Right lobe of liver (tissue), 6 donors: Measurements from ENCODE around the gene ARHGAP44. TPM values are rescaled to one million over a fixed set of nuclear protein-coding genes. Genes with fewer than 3 reads are reported as not detected.

Experiments used
- ATAC-seq, 4 donors: fragments of 200-7000 bp; cut with Tn5 transposase; one replicate each; pipeline ENCODE4 v1.9.1; 2020; ENCODE audit warnings: mild to moderate bottlenecking in 4 of 4, moderate library complexity in 4 of 4
- DNase-seq, 3 donors: peaks; one replicate each; pipeline ENCODE4 v3.0.0-alpha.2; 2020
- H3K27ac ChIP-seq, 3 donors: fragments of 200-600 bp; one replicate each; pipeline ENCODE4 v1.8.0; 2022
- H3K27me3 ChIP-seq, 2 donors: fragments of 200-600 bp; one replicate each; pipeline ENCODE4 v1.8.0; 2022
- H3K36me3 ChIP-seq, 4 donors: fragments of 200-600 bp; sonication (generic) in 1 of 4; one replicate each; pipeline versions ENCODE4 v1.5.1 to v1.8.0; 2017 to 2022; ENCODE audit warnings: control low read depth in 1 of 4
- H3K4me1 ChIP-seq, 4 donors: fragments of 200-600 bp; sonication (generic) in 1 of 4; one replicate each; pipeline versions ENCODE4 v1.5.1 to v1.8.0; 2017 to 2022; ENCODE audit warnings: control low read depth in 1 of 4
- H3K4me3 ChIP-seq, 3 donors: fragments of 200-600 bp; one replicate each; pipeline ENCODE4 v1.8.0; 2022
- H3K9me3 ChIP-seq, 4 donors: fragments of 200-600 bp; sonication (generic) in 1 of 4; one replicate each; pipeline versions ENCODE4 v1.5.1 to v1.8.0; 2017 to 2022; ENCODE audit warnings: control low read depth in 1 of 4
- CTCF ChIP-seq, 4 donors: fragments of 200-600 bp in 3 of 4; fragments of 450-650 bp in 1 of 4; IDR thresholded peaks; one replicate each; pipeline versions ENCODE4 v1.5.1 to v1.8.0; 2016 to 2022; ENCODE audit warnings: antibody characterized with exemption in 4 of 4, mild to moderate bottlenecking in 2 of 4
- POLR2A ChIP-seq: fragments of 450-650 bp; IDR thresholded peaks from one replicate; pipeline ENCODE4 v1.6.1; 2017; ENCODE audit warnings: antibody characterized with exemption, mild to moderate bottlenecking
- WGBS: methylation state at CpG from one replicate; pipeline ENCODE4 v1.1.6; 2018; ENCODE audit warnings: low coverage, low lambda C conversion rate; ENCODE audit not compliant: insufficient coverage; ENCODE audit errors: missing lambda C conversion rate; 5-methylcytosine and 5-hydroxymethylcytosine counted together
- intact Hi-C, 2 donors: fragments of 100-400 bp; cut with DNase I; formaldehyde crosslinking; loops; one replicate each; pipeline versions ENCODE4 v1.11.2 to v1.14.1; 2022
- total RNA-seq, 6 experiments: library from RNA; depleted of rRNA in 2 of 6; stranded (reverse); fragments of >200 nt in 2 of 6; fragmentation: NEBNext Ultra II Directional in 3 of 6; extraction: Animal tissue kit (Norgen Biotek cat#: 25700) in 3 of 6; gene quantifications; one replicate each; pipeline versions ENCODE4 v1.1.0 to v1.2.4, GENCODE V29; 2016 to 2023
- donor health status: DM: no; HTN: yes; CAD: no.
- donor health status: DM: no; HTN: no; CAD: no.
- donor health status: DM: no; HTN: no; CAD: no.
- donor health status: DM: no; HTN: yes; CAD: no.
- donor health status: DM: no; HTN: yes; CAD: no.

Gene ARHGAP44
- total RNA-seq, 6 experiments from 2014 or later, result 0.49 to 1.1 (median 0.63) TPM

- ATAC-seq, result no peak
- TF ChIP-seq POLR2A (no peak), CTCF (IDR thresholded peaks at IDR 0.05) (no peak)
- H3K4me3 ChIP-seq, result no peak overlapping the region
- H3K4me1 ChIP-seq, result no peaks in the 10 kb centered on the region
- intact Hi-C loops, result no loop called here
- no peak overlapping the region for H3K27ac ChIP-seq
- H3K36me3 ChIP-seq, result no peaks in the 10 kb centered on the region
- H3K27me3 ChIP-seq, result no peaks in the 10 kb centered on the region
- WGBS, result 48% methylated on average over 4 of the region's 4 CpGs
- no peak for DNase-seq
- H3K9me3 ChIP-seq, result no peaks in the 10 kb centered on the region
Observed at GRCh38 chr17:12768255-12768654, 21.0 kb upstream of the ARHGAP44 start.

GRCh38 chr17:12769981-12770380, 19.3 kb upstream of the ARHGAP44 start:
- 86% methylated on average over 4 of the region's 6 CpGs for WGBS
- Histone ChIP-seq H3K4me3 (no peak overlapping the region), H3K27me3 (no peaks in the 10 kb centered on the region), H3K27ac (no peak overlapping the region), H3K9me3 (no peaks in the 10 kb centered on the region), H3K4me1 (no peaks in the 10 kb centered on the region), H3K36me3 (no peaks in the 10 kb centered on the region)
- intact Hi-C loops, result no loop called here
- DNase-seq (no peak), ATAC-seq (no peak)
- TF ChIP-seq POLR2A, result no peak
- TF ChIP-seq CTCF (IDR thresholded peaks at IDR 0.05), result no peak

GRCh38 chr17:12773153-12773552, 16.1 kb upstream of the ARHGAP44 start:
- intact Hi-C loops, result no loop called here
- no peak for ATAC-seq
- H3K4me1 ChIP-seq, result no peaks in the 10 kb centered on the region
- H3K9me3 ChIP-seq, result no peaks in the 10 kb centered on the region
- H3K27ac ChIP-seq, result no peak overlapping the region
- no peak overlapping the region for H3K4me3 ChIP-seq
- H3K27me3 ChIP-seq, result no peaks in the 10 kb centered on the region
- WGBS, result 31% methylated on average over 1 of the region's 1 CpG
- no peaks in the 10 kb centered on the region for H3K36me3 ChIP-seq
- no peak for TF ChIP-seq POLR2A
- TF ChIP-seq CTCF (IDR thresholded peaks at IDR 0.05), result no peak
- no peak for DNase-seq

- no peak for DNase-seq
- no peak for ATAC-seq
- Histone ChIP-seq H3K4me1 (no peaks in the 10 kb centered on the region), H3K9me3 (no peaks in the 10 kb centered on the region), H3K27ac (no peak overlapping the region), H3K36me3 (no peaks in the 10 kb centered on the region), H3K27me3 (no peaks in the 10 kb centered on the region), H3K4me3 (peak overlapping the region; percentile 39 to 74 (median 53))
- no peak for TF ChIP-seq POLR2A
- no peak for TF ChIP-seq CTCF (IDR thresholded peaks at IDR 0.05)
- intact Hi-C loops, result no loop called here
- WGBS, result 0% methylated on average over 15 of the region's 16 CpGs
Observed at GRCh38 chr17:12789075-12789480, 220 bp upstream of the ARHGAP44 start.
